ENCODE data around the gene TEX264. TPM values are rescaled to one million over a fixed set of nuclear protein-coding genes. Genes with fewer than 3 reads are reported as not detected.
"Not testable (repeated sequence)": the region's sequence is repeated elsewhere in the genome, so short reads cannot be mapped to it uniquely, and the experiment has no call there.

The TEX264 gene
- total RNA-seq, 1 experiment from 2014 or later: 44.3 TPM

DNA sequence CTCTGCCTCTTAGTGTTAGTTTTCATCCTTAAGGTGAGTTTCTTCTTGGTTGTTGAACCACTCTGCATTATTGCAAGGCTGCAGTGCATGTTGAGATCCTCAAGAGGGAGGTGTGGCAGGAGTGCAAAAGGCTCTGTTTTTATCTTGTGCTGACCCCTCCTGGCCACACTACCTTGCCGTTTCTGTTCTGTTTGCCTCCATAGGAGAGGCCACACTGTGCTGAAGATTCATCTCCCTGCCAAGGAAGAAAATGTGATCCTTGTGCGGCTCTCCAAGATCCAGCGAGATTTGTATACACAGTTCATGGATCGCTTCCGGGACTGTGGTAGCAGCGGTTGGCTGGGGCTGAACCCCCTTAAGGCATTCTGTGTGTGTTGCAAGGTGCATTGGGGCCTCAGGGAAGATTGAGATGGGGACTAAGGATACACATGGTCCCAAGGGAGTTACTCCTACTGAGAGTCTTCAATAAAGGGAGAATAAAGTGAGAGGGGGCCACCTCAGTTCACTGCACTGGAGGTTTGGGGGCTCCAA is 33.0 kb upstream of the TEX264 start:
- H3K9me3 ChIP-seq (ENCODE audit: insufficient read depth, low read depth): no peaks in the 10 kb centered on the region
- no TSS peak for BruUV-seq (replicated peaks)
- no peaks in the 10 kb centered on the region for H3K9me2 ChIP-seq (ENCODE audit: insufficient read depth)
- peak; percentile 33 to 59 for DNase-seq
- no peak overlapping the region for H3K27ac ChIP-seq
- intact Hi-C loops (cut with micrococcal nuclease; ENCODE audit: unreplicated experiment): loop anchor here (1.0 to 5.0 kb wide), 3 partner anchors 32 to 136 kb away; no protein-coding TSS in a partner anchor
- ChIA-PET POLR2A (ENCODE audit: unreplicated experiment) (no interaction called here), CTCF (no interaction called here)
- no peak overlapping the region for H2AFZ ChIP-seq
- H4K20me1 ChIP-seq (ENCODE audit: insufficient read depth): no peaks in the 10 kb centered on the region
- no peak overlapping the region for H3K4me3 ChIP-seq
- peaks cover 4% of the 10 kb centered on the region; the same call in 1 of the 2 replicates for H3F3A ChIP-seq (ENCODE audit: insufficient read depth, low read depth)
- H3K36me3 ChIP-seq (ENCODE audit: low read depth): no peaks in the 10 kb centered on the region
- peaks cover 16% of the 10 kb centered on the region for H3K4me1 ChIP-seq (replicated peaks; ENCODE audit: insufficient read depth)
- H3K4me2 ChIP-seq: peak overlapping the region; percentile 73
- H3K79me2 ChIP-seq (ENCODE audit: low read depth): no peaks in the 10 kb centered on the region
- TF ChIP-seq, protein P1, sequence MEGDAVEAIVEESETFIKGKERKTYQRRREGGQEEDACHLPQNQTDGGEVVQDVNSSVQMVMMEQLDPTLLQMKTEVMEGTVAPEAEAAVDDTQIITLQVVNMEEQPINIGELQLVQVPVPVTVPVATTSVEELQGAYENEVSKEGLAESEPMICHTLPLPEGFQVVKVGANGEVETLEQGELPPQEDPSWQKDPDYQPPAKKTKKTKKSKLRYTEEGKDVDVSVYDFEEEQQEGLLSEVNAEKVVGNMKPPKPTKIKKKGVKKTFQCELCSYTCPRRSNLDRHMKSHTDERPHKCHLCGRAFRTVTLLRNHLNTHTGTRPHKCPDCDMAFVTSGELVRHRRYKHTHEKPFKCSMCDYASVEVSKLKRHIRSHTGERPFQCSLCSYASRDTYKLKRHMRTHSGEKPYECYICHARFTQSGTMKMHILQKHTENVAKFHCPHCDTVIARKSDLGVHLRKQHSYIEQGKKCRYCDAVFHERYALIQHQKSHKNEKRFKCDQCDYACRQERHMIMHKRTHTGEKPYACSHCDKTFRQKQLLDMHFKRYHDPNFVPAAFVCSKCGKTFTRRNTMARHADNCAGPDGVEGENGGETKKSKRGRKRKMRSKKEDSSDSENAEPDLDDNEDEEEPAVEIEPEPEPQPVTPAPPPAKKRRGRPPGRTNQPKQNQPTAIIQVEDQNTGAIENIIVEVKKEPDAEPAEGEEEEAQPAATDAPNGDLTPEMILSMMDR (conservative IDR thresholded peaks at IDR 0.05): peak; percentile 79
- TF ChIP-seq EZH2 (IDR thresholded peaks at IDR 0.05; ENCODE audit: low read depth): no peak
- no peaks in the 10 kb centered on the region for H3K27me3 ChIP-seq (ENCODE audit: insufficient read depth, low read depth)

DNA sequence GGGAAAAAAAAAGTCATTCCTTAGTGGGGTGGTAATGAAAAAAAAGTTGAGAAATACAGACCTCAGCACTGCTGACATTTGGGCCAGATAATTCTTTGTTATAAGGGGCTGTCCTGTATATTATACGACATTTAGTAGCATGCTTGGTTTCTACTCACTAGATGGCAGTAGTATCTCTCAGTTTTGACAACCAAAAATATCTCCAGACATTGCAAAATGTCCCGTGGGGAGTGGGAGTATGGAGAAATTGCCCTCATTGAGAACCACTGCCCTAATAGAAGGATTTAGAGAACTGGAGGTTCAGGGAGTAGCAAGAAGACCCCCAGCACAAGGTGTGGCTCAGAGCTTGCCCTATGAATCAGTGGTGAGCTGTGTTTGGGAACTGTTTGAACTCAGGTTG is 28.6 kb upstream of the TEX264 start:
- CTCF ChIA-PET: interaction anchor here (0.6 to 1.3 kb wide), 4 partner anchors 8 to 169 kb away, joined by 3 to 5 read pairs (median 4); no protein-coding TSS in a partner anchor
- no peaks in the 10 kb centered on the region for H4K20me1 ChIP-seq (ENCODE audit: insufficient read depth)
- H3K27me3 ChIP-seq (ENCODE audit: insufficient read depth, low read depth): no peaks in the 10 kb centered on the region
- peaks cover 3% of the 10 kb centered on the region; the same call in 1 of the 2 replicates for H3F3A ChIP-seq (ENCODE audit: insufficient read depth, low read depth)
- no peak for DNase-seq
- H3K4me1 ChIP-seq (replicated peaks; ENCODE audit: insufficient read depth): peaks cover 7% of the 10 kb centered on the region
- intact Hi-C loops (cut with micrococcal nuclease; ENCODE audit: unreplicated experiment): no loop called here
- no TSS peak for BruUV-seq (replicated peaks)
- no peaks in the 10 kb centered on the region for H3K9me2 ChIP-seq (ENCODE audit: insufficient read depth)
- H3K27ac ChIP-seq: no peak overlapping the region
- H3K4me3 ChIP-seq: no peak overlapping the region
- no peak overlapping the region for H3K4me2 ChIP-seq
- POLR2A ChIA-PET (ENCODE audit: unreplicated experiment): interaction anchor here (0.7 kb wide), 1 partner anchor 953 kb away, joined by 5 read pairs; no protein-coding TSS in a partner anchor
- TF ChIP-seq, protein P1 (conservative IDR thresholded peaks at IDR 0.05): peak; percentile 56
- no peak for TF ChIP-seq EZH2 (IDR thresholded peaks at IDR 0.05; ENCODE audit: low read depth)
- no peak overlapping the region for H2AFZ ChIP-seq
- no peaks in the 10 kb centered on the region for H3K36me3 ChIP-seq (ENCODE audit: low read depth)
- no peaks in the 10 kb centered on the region for H3K9me3 ChIP-seq (ENCODE audit: insufficient read depth, low read depth)
- no peaks in the 10 kb centered on the region for H3K79me2 ChIP-seq (ENCODE audit: low read depth)

DNA sequence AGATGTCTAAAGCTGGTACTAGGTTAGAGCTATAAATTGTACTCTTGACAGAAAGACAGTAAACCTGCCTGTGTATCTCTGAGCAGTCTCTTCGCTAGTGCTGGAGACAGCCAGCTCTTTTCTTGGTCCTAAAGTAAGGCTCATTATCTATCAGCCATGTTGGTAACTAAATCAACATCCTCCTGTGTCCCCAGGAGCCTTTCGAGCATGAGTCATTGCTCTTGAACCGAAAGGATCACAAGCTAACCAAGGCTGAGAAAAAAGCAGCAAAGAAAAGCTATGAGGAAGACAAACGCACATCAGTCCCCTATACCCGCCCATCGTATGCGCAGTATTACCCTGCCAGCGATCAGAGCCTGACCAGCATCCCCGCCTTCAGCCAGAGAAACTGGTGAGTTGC is 25.0 kb upstream of the TEX264 start:
- no peaks in the 10 kb centered on the region for H3K79me2 ChIP-seq (ENCODE audit: low read depth)
- H3K9me2 ChIP-seq (ENCODE audit: insufficient read depth): no peaks in the 10 kb centered on the region
- H3K4me1 ChIP-seq (replicated peaks; ENCODE audit: insufficient read depth): no peaks in the 10 kb centered on the region
- H3K27ac ChIP-seq: no peak overlapping the region
- H3K9me3 ChIP-seq (ENCODE audit: insufficient read depth, low read depth): no peaks in the 10 kb centered on the region
- ChIA-PET POLR2A (ENCODE audit: unreplicated experiment) (no interaction called here), CTCF (no interaction called here)
- H2AFZ ChIP-seq: no peak overlapping the region
- no peak for DNase-seq
- no peak overlapping the region for H3K4me2 ChIP-seq
- no peaks in the 10 kb centered on the region; the same call in 1 of the 2 replicates for H3K36me3 ChIP-seq (ENCODE audit: low read depth)
- no peaks in the 10 kb centered on the region for H3K27me3 ChIP-seq (ENCODE audit: insufficient read depth, low read depth)
- no peak overlapping the region for H3K4me3 ChIP-seq
- no peaks in the 10 kb centered on the region for H3F3A ChIP-seq (ENCODE audit: insufficient read depth, low read depth)
- no peaks in the 10 kb centered on the region for H4K20me1 ChIP-seq (ENCODE audit: insufficient read depth)
- intact Hi-C loops (cut with micrococcal nuclease; ENCODE audit: unreplicated experiment): no loop called here
- no TSS peak for BruUV-seq (replicated peaks)
- no peak for TF ChIP-seq EZH2 (IDR thresholded peaks at IDR 0.05; ENCODE audit: low read depth)
- TF ChIP-seq, protein P1 (conservative IDR thresholded peaks at IDR 0.05): no peak

DNA sequence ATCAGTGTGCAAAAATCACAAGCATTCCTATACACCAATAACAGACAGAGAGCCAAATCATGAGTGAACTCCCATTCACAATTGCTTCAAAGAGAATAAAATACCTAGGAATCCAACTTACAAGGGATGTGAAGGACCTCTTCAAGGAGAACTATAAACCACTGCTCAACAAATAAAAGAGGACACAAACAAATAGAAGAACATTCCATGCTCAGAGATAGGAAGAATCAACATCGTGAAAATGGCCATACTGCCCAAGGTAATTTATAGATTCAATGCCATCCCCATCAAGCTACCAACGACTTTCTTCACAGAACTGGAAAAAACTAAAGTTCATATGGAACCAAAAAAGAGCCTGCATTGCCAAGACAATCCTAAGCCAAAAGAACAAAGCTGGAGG is 18.9 kb upstream of the TEX264 start:
- intact Hi-C loops (cut with micrococcal nuclease; ENCODE audit: unreplicated experiment); BruUV-seq (replicated peaks); H3K79me2 ChIP-seq (ENCODE audit: low read depth); H3K27ac ChIP-seq; POLR2A ChIA-PET (ENCODE audit: unreplicated experiment); DNase-seq; H4K20me1 ChIP-seq (ENCODE audit: insufficient read depth); H3K9me3 ChIP-seq (ENCODE audit: insufficient read depth, low read depth); H3K4me3 ChIP-seq; H3K27me3 ChIP-seq (ENCODE audit: insufficient read depth, low read depth); H2AFZ ChIP-seq; H3F3A ChIP-seq (ENCODE audit: insufficient read depth, low read depth); H3K36me3 ChIP-seq (ENCODE audit: low read depth); CTCF ChIA-PET; H3K4me2 ChIP-seq; H3K4me1 ChIP-seq (replicated peaks; ENCODE audit: insufficient read depth); H3K9me2 ChIP-seq (ENCODE audit: insufficient read depth): not testable (repeated sequence)

DNA sequence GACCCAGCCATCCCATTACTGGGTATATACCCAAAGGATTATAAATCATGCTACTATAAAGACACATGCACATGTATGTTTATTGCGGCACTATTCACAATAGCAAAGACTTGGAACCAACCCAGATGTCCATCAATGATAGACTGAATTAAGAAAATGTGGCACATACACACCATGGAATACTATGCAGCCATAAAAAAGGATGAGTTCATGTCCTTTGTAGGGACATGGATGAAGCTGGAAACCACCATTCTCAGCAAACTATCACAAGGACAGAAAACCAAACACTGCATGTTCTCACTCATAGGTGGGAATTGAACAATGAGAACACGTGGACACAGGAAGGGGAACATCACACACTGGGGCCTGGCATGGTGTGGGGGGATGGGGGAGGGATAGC is 17.6 kb upstream of the TEX264 start:
- H2AFZ ChIP-seq; H3K9me2 ChIP-seq (ENCODE audit: insufficient read depth); BruUV-seq (replicated peaks); CTCF ChIA-PET; H3K4me2 ChIP-seq; H3K27me3 ChIP-seq (ENCODE audit: insufficient read depth, low read depth); H3K9me3 ChIP-seq (ENCODE audit: insufficient read depth, low read depth); POLR2A ChIA-PET (ENCODE audit: unreplicated experiment); H4K20me1 ChIP-seq (ENCODE audit: insufficient read depth); DNase-seq; intact Hi-C loops (cut with micrococcal nuclease; ENCODE audit: unreplicated experiment); H3F3A ChIP-seq (ENCODE audit: insufficient read depth, low read depth); H3K79me2 ChIP-seq (ENCODE audit: low read depth); H3K4me1 ChIP-seq (replicated peaks; ENCODE audit: insufficient read depth); H3K4me3 ChIP-seq; H3K36me3 ChIP-seq (ENCODE audit: low read depth); H3K27ac ChIP-seq: not testable (repeated sequence)

Measured in PC-9 (cell line).